Glomerular visceral epithelial cell (primary cell): ENCODE data around the gene USP53.
"Not testable (repeated sequence)": the region's sequence is repeated elsewhere in the genome, so short reads cannot be mapped to it uniquely, and the experiment has no call there.

Experiments used
- DNase-seq: peaks from one replicate; pipeline ENCODE4 v3.0.0-alpha.2; 2016; ENCODE audit errors: extremely low spot score

The USP53 gene

GRCh38 chr4:119271361-119272085 is 59.0 kb downstream of the USP53 start:
- no peak for DNase-seq

GRCh38 chr4:119279541-119279940 is 67.0 kb downstream of the USP53 start:
- not testable (repeated sequence) for DNase-seq

GRCh38 chr4:119279945-119280344 is 67.4 kb downstream of the USP53 start:
- DNase-seq: not testable (repeated sequence)

GRCh38 chr4:119281393-119281792 is 68.9 kb downstream of the USP53 start:
- DNase-seq: no peak

- DNase-seq: peak; percentile 4
Measured at GRCh38 chr4:119284876-119285780, 72.6 kb downstream of the USP53 start.

- peak; percentile 58 for DNase-seq
Measured at GRCh38 chr4:119286377-119287002, 74.0 kb downstream of the USP53 start.

- DNase-seq: no peak
Measured at GRCh38 chr4:119289313-119289712, 76.8 kb downstream of the USP53 start.

GRCh38 chr4:119290598-119290997 is 78.1 kb downstream of the USP53 start:
- DNase-seq: no peak

GRCh38 chr4:119296356-119296755 is 83.8 kb downstream of the USP53 start:
- DNase-seq: no peak

GRCh38 chr4:119297795-119298194 is 85.3 kb downstream of the USP53 start:
- DNase-seq: no peak

GRCh38 chr4:119299260-119299671 is 86.8 kb downstream of the USP53 start:
- DNase-seq: peak; percentile 12

GRCh38 chr4:119299741-119300100 is 87.2 kb downstream of the USP53 start:
- no peak for DNase-seq

- peak; percentile 95 for DNase-seq
Measured at GRCh38 chr4:119300101-119300978, 87.8 kb downstream of the USP53 start.

- DNase-seq: no peak
Measured at GRCh38 chr4:119302073-119302832, 89.7 kb downstream of the USP53 start.

- no peak for DNase-seq
Measured at GRCh38 chr4:119303587-119304305, 91.2 kb downstream of the USP53 start.

GRCh38 chr4:119304431-119304830 is 91.9 kb downstream of the USP53 start:
- no peak for DNase-seq

- no peak for DNase-seq
Measured at GRCh38 chr4:119307606-119308005, 95.1 kb downstream of the USP53 start.

- DNase-seq: no peak
Measured at GRCh38 chr4:119310826-119311225, 98.3 kb downstream of the USP53 start.

GRCh38 chr4:119313237-119313636 is 100.7 kb downstream of the USP53 start:
- no peak for DNase-seq

GRCh38 chr4:119314356-119314755 is 101.8 kb downstream of the USP53 start:
- DNase-seq: peak; percentile 54
